ENCODE data around the gene TNIP1.

TNIP1 gene

GRCh38 chr5:151002250-151002649, 78.6 kb downstream of the TNIP1 start:
- H3K27me3 ChIP-seq (ENCODE audit: insufficient read depth, low read length), result no peaks in the 10 kb centered on the region
- H4K91ac ChIP-seq (ENCODE audit: low read depth, low read length), result no peak overlapping the region
- H3K14ac ChIP-seq (ENCODE audit: low read length), result no peak overlapping the region
- H3K79me2 ChIP-seq (ENCODE audit: control insufficient read depth, insufficient read depth, low read length, poor library complexity), result no peaks in the 10 kb centered on the region
- no peak overlapping the region for H3K27ac ChIP-seq (ENCODE audit: low read depth, low read length)
- no peak overlapping the region for H4K12ac ChIP-seq (ENCODE audit: low read depth, low read length)
- no peak overlapping the region for H4K8ac ChIP-seq (ENCODE audit: low read depth, low read length)
- WGBS (ENCODE audit: extremely low coverage, insufficient coverage, insufficient read length), result no CpG with 5 or more reads among the region's 2 CpGs
- H3K18ac ChIP-seq (ENCODE audit: low read length), result no peak overlapping the region
- no peak overlapping the region for H3K4me3 ChIP-seq (ENCODE audit: low read depth, low read length)
- no peak overlapping the region for H3K4ac ChIP-seq (ENCODE audit: low read depth, low read length)
- no peak overlapping the region for H2BK120ac ChIP-seq (ENCODE audit: insufficient read depth, low read length, poor library complexity)
- H2AK5ac ChIP-seq (ENCODE audit: low read length), result no peak overlapping the region
- H2AFZ ChIP-seq (ENCODE audit: insufficient read depth, low read length, poor library complexity), result no peak overlapping the region
- H3K9ac ChIP-seq (ENCODE audit: low read length), result no peak overlapping the region
- no peaks in the 10 kb centered on the region for H3K79me1 ChIP-seq (ENCODE audit: low read length)
- H3K4me2 ChIP-seq (ENCODE audit: low read length), result no peak overlapping the region
- H3K23ac ChIP-seq (ENCODE audit: low read length), result no peak overlapping the region
- no peaks in the 10 kb centered on the region for H3K9me3 ChIP-seq (ENCODE audit: insufficient read depth, low read depth, low read length)
- H3K36me3 ChIP-seq (ENCODE audit: control insufficient read depth in 1 of 2, insufficient read depth in 2 of 2, low read length in 2 of 2), result no peaks in the 10 kb centered on the region
- DNase-seq, result peak in 1 of 2 donors; percentile 58
- H2BK12ac ChIP-seq (ENCODE audit: low read length), result no peak overlapping the region
- H2BK5ac ChIP-seq (ENCODE audit: low read depth, low read length, poor library complexity), result no peak overlapping the region
- H3K4me1 ChIP-seq (ENCODE audit: control insufficient read depth in 1 of 2, insufficient read depth in 2 of 2, low read length in 2 of 2), result no peaks in the 10 kb centered on the region

DNA sequence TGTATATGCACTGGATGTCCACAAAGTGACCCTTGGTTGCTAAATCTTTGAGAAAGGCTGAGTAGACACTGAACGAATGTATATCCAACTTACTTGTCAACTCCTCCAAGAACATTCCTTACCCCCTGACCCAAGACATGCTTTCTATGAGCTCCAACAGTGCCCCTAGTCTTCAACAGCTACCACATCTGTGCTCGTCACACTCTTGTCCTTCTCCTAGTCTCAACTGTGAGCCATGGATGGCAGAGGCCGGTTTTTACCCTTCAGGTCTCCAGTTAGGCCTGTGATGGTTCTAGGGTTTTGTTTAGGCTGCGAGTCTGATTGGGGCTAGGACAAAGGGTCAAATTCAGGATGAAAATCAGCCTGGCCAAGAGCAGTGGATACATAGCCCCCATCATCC, 79.4 kb downstream of the TNIP1 start:
- no peak overlapping the region for H3K14ac ChIP-seq (ENCODE audit: low read length)
- no peaks in the 10 kb centered on the region for H3K79me2 ChIP-seq (ENCODE audit: control insufficient read depth, insufficient read depth, low read length, poor library complexity)
- no peak overlapping the region for H2AK5ac ChIP-seq (ENCODE audit: low read length)
- H3K4me1 ChIP-seq (ENCODE audit: control insufficient read depth in 1 of 2, insufficient read depth in 2 of 2, low read length in 2 of 2), result no peaks in the 10 kb centered on the region
- no peak overlapping the region for H2BK5ac ChIP-seq (ENCODE audit: low read depth, low read length, poor library complexity)
- H2BK12ac ChIP-seq (ENCODE audit: low read length), result no peak overlapping the region
- no peak for DNase-seq
- no peak overlapping the region for H3K4ac ChIP-seq (ENCODE audit: low read depth, low read length)
- H3K27ac ChIP-seq (ENCODE audit: low read depth, low read length), result no peak overlapping the region
- WGBS (ENCODE audit: extremely low coverage, insufficient coverage, insufficient read length), result no CpG with 5 or more reads among the region's 4 CpGs
- no peak overlapping the region for H2AFZ ChIP-seq (ENCODE audit: insufficient read depth, low read length, poor library complexity)
- no peaks in the 10 kb centered on the region for H3K79me1 ChIP-seq (ENCODE audit: low read length)
- no peak overlapping the region for H3K18ac ChIP-seq (ENCODE audit: low read length)
- no peaks in the 10 kb centered on the region for H3K27me3 ChIP-seq (ENCODE audit: insufficient read depth, low read length)
- no peak overlapping the region for H3K9ac ChIP-seq (ENCODE audit: low read length)
- H4K12ac ChIP-seq (ENCODE audit: low read depth, low read length), result no peak overlapping the region
- no peak overlapping the region for H2BK120ac ChIP-seq (ENCODE audit: insufficient read depth, low read length, poor library complexity)
- H3K36me3 ChIP-seq (ENCODE audit: control insufficient read depth in 1 of 2, insufficient read depth in 2 of 2, low read length in 2 of 2), result no peaks in the 10 kb centered on the region
- no peak overlapping the region for H3K4me2 ChIP-seq (ENCODE audit: low read length)
- no peak overlapping the region for H4K91ac ChIP-seq (ENCODE audit: low read depth, low read length)
- H3K4me3 ChIP-seq (ENCODE audit: low read depth, low read length), result no peak overlapping the region
- no peaks in the 10 kb centered on the region for H3K9me3 ChIP-seq (ENCODE audit: insufficient read depth, low read depth, low read length)
- no peak overlapping the region for H4K8ac ChIP-seq (ENCODE audit: low read depth, low read length)
- H3K23ac ChIP-seq (ENCODE audit: low read length), result no peak overlapping the region

DNA sequence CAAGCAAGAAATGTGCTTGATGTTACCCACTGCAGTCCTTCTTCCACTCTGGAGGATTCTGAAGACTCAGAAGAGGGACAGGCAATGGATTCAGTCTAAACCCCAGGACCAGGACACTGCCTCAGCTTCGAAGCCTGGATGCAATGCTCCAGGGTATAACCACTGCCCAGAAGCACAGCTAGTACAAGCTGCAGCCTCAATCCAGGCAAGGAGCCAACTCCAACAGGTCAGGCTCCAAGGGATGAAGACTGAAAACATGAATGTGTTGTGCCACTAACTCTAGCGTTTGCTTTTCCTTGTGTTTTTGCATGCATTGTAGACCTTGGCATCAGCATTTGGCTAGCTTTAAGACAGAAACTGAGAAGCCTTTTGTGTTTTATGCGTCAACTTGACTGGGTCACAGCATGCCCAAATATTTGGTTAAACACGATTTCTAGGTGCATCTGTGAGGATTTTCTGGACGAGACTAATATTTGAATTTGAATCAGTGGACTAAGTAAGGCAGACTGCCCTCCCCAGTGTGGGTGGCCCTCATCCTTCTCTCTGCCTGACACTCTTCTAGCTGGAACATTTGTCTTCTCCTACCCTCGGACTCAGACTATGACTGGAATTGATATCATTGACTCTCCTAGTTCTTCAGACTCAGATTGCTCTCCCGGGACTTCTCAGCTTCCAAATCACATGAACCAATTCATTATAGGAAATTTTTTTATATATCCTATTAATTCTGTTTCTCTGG, 81.0 kb downstream of the TNIP1 start:
- H3K18ac ChIP-seq (ENCODE audit: low read length), result no peak overlapping the region
- no peaks in the 10 kb centered on the region for H3K4me1 ChIP-seq (ENCODE audit: control insufficient read depth in 1 of 2, insufficient read depth in 2 of 2, low read length in 2 of 2)
- H3K9ac ChIP-seq (ENCODE audit: low read length), result no peak overlapping the region
- H4K91ac ChIP-seq (ENCODE audit: low read depth, low read length), result no peak overlapping the region
- H3K4ac ChIP-seq (ENCODE audit: low read depth, low read length), result no peak overlapping the region
- no peak overlapping the region for H3K4me3 ChIP-seq (ENCODE audit: low read depth, low read length)
- no peaks in the 10 kb centered on the region for H3K27me3 ChIP-seq (ENCODE audit: insufficient read depth, low read length)
- H3K27ac ChIP-seq (ENCODE audit: low read depth, low read length), result no peak overlapping the region
- no peak overlapping the region for H2BK120ac ChIP-seq (ENCODE audit: insufficient read depth, low read length, poor library complexity)
- no peak overlapping the region for H3K14ac ChIP-seq (ENCODE audit: low read length)
- H3K23ac ChIP-seq (ENCODE audit: low read length), result no peak overlapping the region
- no peak overlapping the region for H3K4me2 ChIP-seq (ENCODE audit: low read length)
- H4K12ac ChIP-seq (ENCODE audit: low read depth, low read length), result no peak overlapping the region
- no peak overlapping the region for H2AK5ac ChIP-seq (ENCODE audit: low read length)
- H3K9me3 ChIP-seq (ENCODE audit: insufficient read depth, low read depth, low read length), result no peaks in the 10 kb centered on the region
- no peak overlapping the region for H2AFZ ChIP-seq (ENCODE audit: insufficient read depth, low read length, poor library complexity)
- H3K36me3 ChIP-seq (ENCODE audit: control insufficient read depth in 1 of 2, insufficient read depth in 2 of 2, low read length in 2 of 2), result no peaks in the 10 kb centered on the region
- H3K79me2 ChIP-seq (ENCODE audit: control insufficient read depth, insufficient read depth, low read length, poor library complexity), result no peaks in the 10 kb centered on the region
- no peak for DNase-seq
- no peak overlapping the region for H2BK5ac ChIP-seq (ENCODE audit: low read depth, low read length, poor library complexity)
- H3K79me1 ChIP-seq (ENCODE audit: low read length), result no peaks in the 10 kb centered on the region
- H4K8ac ChIP-seq (ENCODE audit: low read depth, low read length), result no peak overlapping the region
- WGBS (ENCODE audit: extremely low coverage, insufficient coverage, insufficient read length), result no CpG with 5 or more reads among the region's 7 CpGs
- H2BK12ac ChIP-seq (ENCODE audit: low read length), result no peak overlapping the region

DNA sequence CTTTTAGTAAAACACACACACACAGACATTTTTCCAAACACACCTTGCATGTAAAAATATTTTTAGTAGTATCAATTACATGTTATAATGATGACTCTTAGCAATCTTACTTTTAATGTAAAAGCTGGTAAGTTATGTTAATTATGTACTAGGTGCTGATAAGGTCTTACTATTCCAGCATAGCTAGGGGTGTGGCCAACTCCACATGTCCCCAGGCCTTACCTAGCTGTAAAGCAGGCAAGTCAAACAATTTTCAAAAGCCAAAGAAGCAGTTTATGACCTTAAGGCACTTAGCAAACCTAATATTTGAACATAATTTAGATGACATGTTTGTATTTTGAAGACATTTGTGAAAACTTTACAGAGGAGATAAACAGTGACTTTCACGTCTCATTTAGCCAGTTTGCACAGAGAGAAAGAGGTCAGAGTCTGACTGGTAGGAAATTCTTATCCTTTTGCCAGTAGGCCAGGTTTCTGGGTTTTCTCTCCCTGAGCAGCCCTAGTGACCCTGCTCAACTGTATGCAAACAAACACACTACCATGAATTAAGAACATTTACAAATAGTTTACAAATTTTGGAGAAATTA, 86.9 kb downstream of the TNIP1 start:
- no peak overlapping the region for H2AK5ac ChIP-seq (ENCODE audit: low read length)
- H3K9me3 ChIP-seq (ENCODE audit: insufficient read depth, low read depth, low read length), result peaks cover 9% of the 10 kb centered on the region
- no peak overlapping the region for H2BK12ac ChIP-seq (ENCODE audit: low read length)
- H2BK120ac ChIP-seq (ENCODE audit: insufficient read depth, low read length, poor library complexity), result no peak overlapping the region
- no peak overlapping the region for H4K8ac ChIP-seq (ENCODE audit: low read depth, low read length)
- H3K9ac ChIP-seq (ENCODE audit: low read length), result no peak overlapping the region
- no peak overlapping the region for H2BK5ac ChIP-seq (ENCODE audit: low read depth, low read length, poor library complexity)
- no peak overlapping the region for H3K27ac ChIP-seq (ENCODE audit: low read depth, low read length)
- H2AFZ ChIP-seq (ENCODE audit: insufficient read depth, low read length, poor library complexity), result no peak overlapping the region
- H3K79me1 ChIP-seq (ENCODE audit: low read length), result no peaks in the 10 kb centered on the region
- peak; percentile 71 to 85 for DNase-seq
- H3K23ac ChIP-seq (ENCODE audit: low read length), result no peak overlapping the region
- H4K91ac ChIP-seq (ENCODE audit: low read depth, low read length), result no peak overlapping the region
- no CpG with 5 or more reads among the region's 1 CpG for WGBS (ENCODE audit: extremely low coverage, insufficient coverage, insufficient read length)
- no peaks in the 10 kb centered on the region for H3K36me3 ChIP-seq (ENCODE audit: control insufficient read depth in 1 of 2, insufficient read depth in 2 of 2, low read length in 2 of 2)
- H3K4me3 ChIP-seq (ENCODE audit: low read depth, low read length), result no peak overlapping the region
- no peaks in the 10 kb centered on the region for H3K4me1 ChIP-seq (ENCODE audit: control insufficient read depth in 1 of 2, insufficient read depth in 2 of 2, low read length in 2 of 2)
- H3K4me2 ChIP-seq (ENCODE audit: low read length), result no peak overlapping the region
- H3K27me3 ChIP-seq (ENCODE audit: insufficient read depth, low read length), result no peaks in the 10 kb centered on the region
- H3K18ac ChIP-seq (ENCODE audit: low read length), result no peak overlapping the region
- H3K79me2 ChIP-seq (ENCODE audit: control insufficient read depth, insufficient read depth, low read length, poor library complexity), result no peaks in the 10 kb centered on the region
- no peak overlapping the region for H4K12ac ChIP-seq (ENCODE audit: low read depth, low read length)
- no peak overlapping the region for H3K4ac ChIP-seq (ENCODE audit: low read depth, low read length)
- no peak overlapping the region for H3K14ac ChIP-seq (ENCODE audit: low read length)

All from trophoblast cell (in vitro differentiated cells and primary cell).